ENCODE data around the gene UBR1.
"Not testable (repeated sequence)": the region's sequence is repeated elsewhere in the genome, so short reads cannot be mapped to it uniquely, and the experiment has no call there.

Gene UBR1

GRCh38 chr15:42973114-42973513, 132.7 kb downstream of the UBR1 start:
- DNase-seq (ENCODE audit: low spot score), result no peak

- DNase-seq (ENCODE audit: low spot score), result no peak
Measured at GRCh38 chr15:42971830-42972229, 134.0 kb downstream of the UBR1 start.

GRCh38 chr15:42964476-42964875, 141.4 kb downstream of the UBR1 start:
- no peak for DNase-seq (ENCODE audit: low spot score)

- peak; percentile 5 for DNase-seq (ENCODE audit: low spot score)
Measured at GRCh38 chr15:42955518-42955917, 150.3 kb downstream of the UBR1 start.

- DNase-seq (ENCODE audit: low spot score), result no peak
Measured at GRCh38 chr15:42954291-42954690, 151.5 kb downstream of the UBR1 start.

- DNase-seq (ENCODE audit: low spot score), result not testable (repeated sequence)
Measured at GRCh38 chr15:42948898-42949297, 156.9 kb downstream of the UBR1 start.

- no peak for DNase-seq (ENCODE audit: low spot score)
Measured at GRCh38 chr15:42940527-42940926, 165.3 kb downstream of the UBR1 start.

- DNase-seq (ENCODE audit: low spot score), result no peak
Measured at GRCh38 chr15:42939841-42940240, 166.0 kb downstream of the UBR1 start.

- no peak for DNase-seq (ENCODE audit: low spot score)
Measured at GRCh38 chr15:42937143-42937542, 168.7 kb downstream of the UBR1 start.

GRCh38 chr15:42933886-42934667, 171.8 kb downstream of the UBR1 start:
- no peak for DNase-seq (ENCODE audit: low spot score)

GRCh38 chr15:42932833-42933515, 172.9 kb downstream of the UBR1 start:
- DNase-seq (ENCODE audit: low spot score), result no peak

GRCh38 chr15:42931702-42932486, 173.9 kb downstream of the UBR1 start:
- DNase-seq (ENCODE audit: low spot score), result no peak

GRCh38 chr15:42929306-42929848, 176.5 kb downstream of the UBR1 start:
- DNase-seq (ENCODE audit: low spot score), result no peak

- DNase-seq (ENCODE audit: low spot score), result peak; percentile 31
Measured at GRCh38 chr15:42921342-42921731, 184.5 kb downstream of the UBR1 start.

GRCh38 chr15:42920519-42921341, 185.1 kb downstream of the UBR1 start, which contains the start of gene TTBK2:
Gene TTBK2 (minus strand): TSS chr15:42920778. CDS start chr15:42878617, 42,161 bp downstream.
- DNase-seq (ENCODE audit: low spot score), result peak; percentile 99

- peak; percentile 52 for DNase-seq (ENCODE audit: low spot score)
Measured at GRCh38 chr15:42919799-42920518, 185.9 kb downstream of the UBR1 start.

GRCh38 chr15:42919308-42919707, 186.5 kb downstream of the UBR1 start:
- no peak for DNase-seq (ENCODE audit: low spot score)

- no peak for DNase-seq (ENCODE audit: low spot score)
Measured at GRCh38 chr15:42918047-42918446, 187.8 kb downstream of the UBR1 start.

GRCh38 chr15:42915654-42916315, 190.1 kb downstream of the UBR1 start:
- DNase-seq (ENCODE audit: low spot score), result no peak
